Endothelial cell of umbilical vein (primary cell): Measurements from ENCODE around the gene UFSP1. TPM values are rescaled to one million over a fixed set of nuclear protein-coding genes. Genes with fewer than 3 reads are reported as not detected.

ENCODE experiments used
- BruUV-seq: library from RNA; stranded (reverse); fragments of 400-500 nt; replicated peaks from 2 replicates; lab custom pipeline; 2021; lab: Mats Ljungman, UMichigan
- CTCF ChIA-PET: fragments of 300-600, 350-600 bp; sonication (Branson Sonifier 250); formaldehyde crosslinking; loops from one replicate; lab custom pipeline; 2021; ENCODE audit warnings: antibody characterized with exemption, inconsistent platforms; lab: Charles Lee
- POLR2A ChIA-PET: fragments of 300-600, 350-600 bp; sonication (Branson Sonifier 250); formaldehyde crosslinking; loops from one replicate; lab custom pipeline; 2021; ENCODE audit warnings: antibody characterized with exemption, inconsistent platforms; lab: Charles Lee
- DNase-seq: peaks from one replicate; pipeline ENCODE4 v3.0.0-alpha.2; 2011; ENCODE audit warnings: low read depth, low spot score
- FAIRE-seq: peaks from 2 replicates; lab custom pipeline; 2011; peaks lifted over from hg19 to GRCh38; lab: Jason Lieb, UNC
- H2AFZ ChIP-seq: 2 replicates; pipeline ENCODE4 v1.6.0; 2012; ENCODE audit warnings: low read depth, low read length, control low read depth, inconsistent platforms
- H3K27ac ChIP-seq: 2 replicates; pipeline ENCODE4 v1.5.1; 2011; ENCODE audit warnings: low read depth, mild to moderate bottlenecking, control low read depth, low read length, moderate library complexity; ENCODE audit not compliant: insufficient read depth
- H3K27me3 ChIP-seq, 2 experiments: 2 replicates each; pipeline versions ENCODE4 v1.6.0 to v1.6.1; 2011; ENCODE audit warnings: low read length in 2 of 2, mixed read lengths in 1 of 2; ENCODE audit not compliant: control insufficient read depth in 2 of 2, insufficient read depth in 2 of 2
- H3K36me3 ChIP-seq, 2 experiments: 2 replicates in 1 of 2; 3 replicates in 1 of 2; pipeline ENCODE4 v1.5.1; 2011; ENCODE audit warnings: low read length in 2 of 2, mild to moderate bottlenecking in 1 of 2, moderate library complexity in 1 of 2; ENCODE audit not compliant: control insufficient read depth in 2 of 2, insufficient read depth in 2 of 2; ENCODE audit errors: extremely low read depth in 1 of 2
- H3K4me1 ChIP-seq: 3 replicates; pipeline ENCODE4 v1.5.1; 2011; ENCODE audit warnings: mild to moderate bottlenecking, low read length; ENCODE audit not compliant: control insufficient read depth, insufficient read depth; ENCODE audit errors: extremely low read depth
- H3K4me2 ChIP-seq: 2 replicates; pipeline ENCODE4 v1.6.1; 2011; ENCODE audit warnings: low read length, control low read depth, mixed read lengths; ENCODE audit not compliant: insufficient read depth
- H3K4me3 ChIP-seq, 3 experiments: fragments of 200-600 bp in 1 of 3; sonication (generic), shearing (Covaris generic) in 1 of 3; replicated peaks in 1 of 3; 2 replicates each; pipeline ENCODE4 v1.5.1; 2011 to 2016; ENCODE audit warnings: control low read depth in 3 of 3, low read length in 3 of 3, mild to moderate bottlenecking in 2 of 3, inconsistent platforms in 1 of 3, low read depth in 1 of 3, moderate library complexity in 1 of 3; ENCODE audit not compliant: insufficient read depth in 1 of 3
- H3K79me2 ChIP-seq: 2 replicates; pipeline ENCODE4 v1.6.0; 2012; ENCODE audit warnings: low read length, inconsistent platforms; ENCODE audit not compliant: control insufficient read depth, insufficient read depth
- H3K9ac ChIP-seq: replicated peaks from 2 replicates; pipeline ENCODE3; 2011; ENCODE audit warnings: low read length, control low read depth; ENCODE audit not compliant: insufficient read depth; ENCODE audit errors: extremely low read depth
- H3K9me1 ChIP-seq: replicated peaks from 3 replicates; pipeline ENCODE4 v1.6.0; 2011; ENCODE audit warnings: mild to moderate bottlenecking, low read length; ENCODE audit not compliant: control insufficient read depth, insufficient read depth; ENCODE audit errors: extremely low read depth
- H3K9me3 ChIP-seq: replicated peaks from 2 replicates; pipeline ENCODE4 v1.5.1; 2012; ENCODE audit warnings: low read length, inconsistent platforms; ENCODE audit not compliant: control insufficient read depth, insufficient read depth
- H4K20me1 ChIP-seq: replicated peaks from 2 replicates; pipeline ENCODE3; 2011; ENCODE audit warnings: mild to moderate bottlenecking, low read length; ENCODE audit not compliant: control insufficient read depth, insufficient read depth; ENCODE audit errors: extremely low read depth
- CTCF ChIP-seq, 2 donors: IDR thresholded peaks; 1 replicate in 1 of 2; 2 replicates in 1 of 2; pipeline ENCODE4 v1.5.1; 2011; ENCODE audit warnings: low read length in 2 of 2, mild to moderate bottlenecking in 2 of 2, moderate library complexity in 2 of 2, control low read depth in 1 of 2, inconsistent platforms in 1 of 2, low read depth in 1 of 2; ENCODE audit not compliant: insufficient read depth in 1 of 2; ENCODE audit errors: extremely low read depth in 1 of 2
- EZH2 ChIP-seq: IDR thresholded peaks from 2 replicates; pipeline ENCODE4 v1.6.1; 2012; ENCODE audit warnings: borderline replicate concordance, low read depth, mild to moderate bottlenecking, moderate library complexity, low read length, inconsistent platforms; ENCODE audit not compliant: severe bottlenecking
- FOS ChIP-seq: IDR thresholded peaks from 2 replicates; pipeline ENCODE4 v1.6.1; 2011; ENCODE audit warnings: mild to moderate bottlenecking, low read length, moderate library complexity, borderline replicate concordance; ENCODE audit not compliant: insufficient read depth
- GATA2 ChIP-seq: IDR thresholded peaks from 2 replicates; pipeline ENCODE4 v1.7.0; 2011; ENCODE audit warnings: low read depth, mild to moderate bottlenecking, moderate library complexity, mixed read lengths, low read length; ENCODE audit not compliant: insufficient read length, insufficient read depth
- JUN ChIP-seq: IDR thresholded peaks from 2 replicates; pipeline ENCODE4 v1.6.1; 2011; ENCODE audit warnings: borderline replicate concordance, low read depth; ENCODE audit not compliant: insufficient read length, insufficient read depth
- MYC ChIP-seq: IDR thresholded peaks from one replicate; pipeline ENCODE4 v1.6.1; 2011; ENCODE audit warnings: mild to moderate bottlenecking, low read depth, low read length
- POLR2A ChIP-seq: IDR thresholded peaks from 2 replicates; pipeline ENCODE4 v1.6.1; 2012; ENCODE audit warnings: low read depth, mild to moderate bottlenecking, control low read depth, low read length
- POLR2AphosphoS5 ChIP-seq: IDR thresholded peaks from 2 replicates; pipeline ENCODE4 v1.6.1; 2012; ENCODE audit warnings: low read depth, mild to moderate bottlenecking, control low read depth, low read length, moderate library complexity; ENCODE audit not compliant: insufficient read depth
- dilution Hi-C: fragments of 300-500 bp; cut with MboI; formaldehyde crosslinking; loops from one replicate; pipeline ENCODE4 v1.15.0; 2019; ENCODE audit warnings: low sequenced_read_pairs; ENCODE audit not compliant: extremely low pct_ligation_motif_present
- intact Hi-C: fragments of 100-400 bp; cut with micrococcal nuclease; formaldehyde crosslinking; loops from one replicate; pipeline ENCODE4 v1.10.0; 2022
- polyA plus RNA-seq, 4 experiments: library from polyadenylated mRNA; depleted of rRNA in 3 of 4; stranded (reverse) in 3 of 4; unstranded in 1 of 4; fragments of >200 nt; gene quantifications; 2 replicates each; pipeline versions ENCODE4 v1.2.1 to v1.2.3, GENCODE V29; 2011 to 2012; ENCODE audit warnings: missing spikeins in 1 of 4
- total RNA-seq: library from RNA; stranded (reverse); gene quantifications from 2 replicates; pipeline ENCODE4 v1.2.3, GENCODE V29; 2021
- TF ChIP-seq, protein P1 (sequence below): IDR thresholded peaks from 2 replicates; pipeline ENCODE4 v1.6.1; 2011; ENCODE audit not compliant: insufficient read depth, insufficient read length

UFSP1 gene
- total and polyA plus RNA-seq, 2 donors (not counting 3 experiments of a cell fraction or from before 2014, with no cell fraction given): 0.84 to 0.93 TPM

- H3K4me3 ChIP-seq: no peak overlapping the region
- peaks cover 5 to 7% of the 10 kb centered on the region in 2 experiments for H3K36me3 ChIP-seq
- H3K27me3 ChIP-seq: no peaks in the 10 kb centered on the region
- no peaks in the 10 kb centered on the region for H3K9me1 ChIP-seq
- no peak overlapping the region for H2AFZ ChIP-seq
- ChIA-PET POLR2A (interaction anchor here (0.7 kb wide), 1 partner anchor 14 kb away, joined by 3 read pairs; the partner anchor contains the start of gene SRRT), CTCF (interaction anchor here (1.1 kb wide), 1 partner anchor 9 kb away, joined by 6 read pairs; the partner anchor contains the start of gene SLC12A9)
- dilution Hi-C loops (no loop called here), intact Hi-C loops (loop anchor here (10.0 kb wide), 1 partner anchor 276 kb away; the partner anchor contains the start of genes FBXO24 and LRCH4)
- no peak overlapping the region for H3K27ac ChIP-seq
- DNase-seq (no peak), FAIRE-seq (no peak)
- peaks cover 18% of the 10 kb centered on the region for H3K4me1 ChIP-seq
- no peaks in the 10 kb centered on the region for H3K9me3 ChIP-seq
- H3K9ac ChIP-seq: no peak overlapping the region
- no peaks in the 10 kb centered on the region for H4K20me1 ChIP-seq
- H3K4me2 ChIP-seq: no peak overlapping the region
- no peaks in the 10 kb centered on the region for H3K79me2 ChIP-seq
- no TSS peak for BruUV-seq
- TF ChIP-seq CTCF (IDR thresholded peaks at IDR 0.05; ENCODE audit: extremely low read depth in 1 of 2, insufficient read depth in 1 of 2, low read depth in 1 of 2, low read length in 2 of 2) (no peak), GATA2 (no peak), EZH2 (no peak), JUN (no peak), MYC (no peak), POLR2AphosphoS5 (no peak), POLR2A (no peak), FOS (no peak)
- TF ChIP-seq, protein P1, sequence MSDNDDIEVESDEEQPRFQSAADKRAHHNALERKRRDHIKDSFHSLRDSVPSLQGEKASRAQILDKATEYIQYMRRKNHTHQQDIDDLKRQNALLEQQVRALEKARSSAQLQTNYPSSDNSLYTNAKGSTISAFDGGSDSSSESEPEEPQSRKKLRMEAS: no peak
These were observed 28.6 kb downstream of the UFSP1 start for GRCh38 chr7:100860702-100861615.
